Stimulated activated CD4-positive, alpha-beta T cell treated with anti-CD3 and anti-CD28 coated beads, TNF-alpha, amount 100 ng/mL, for 1 hour (primary cell): ENCODE data around the gene RPS29.
A peak's percentile ranks its signal among the peaks of the same experiment; 100 is the strongest.
"Not testable (repeated sequence)": the region's sequence is repeated elsewhere in the genome, so short reads cannot be mapped to it uniquely, and the experiment has no call there.

Experiments
- DNase-seq, 3 donors: peaks; one replicate each; pipeline ENCODE4 v3.0.0-alpha.2; 2020; ENCODE audit warnings: low read depth in 3 of 3, low spot score in 1 of 3

The RPS29 gene

DNA sequence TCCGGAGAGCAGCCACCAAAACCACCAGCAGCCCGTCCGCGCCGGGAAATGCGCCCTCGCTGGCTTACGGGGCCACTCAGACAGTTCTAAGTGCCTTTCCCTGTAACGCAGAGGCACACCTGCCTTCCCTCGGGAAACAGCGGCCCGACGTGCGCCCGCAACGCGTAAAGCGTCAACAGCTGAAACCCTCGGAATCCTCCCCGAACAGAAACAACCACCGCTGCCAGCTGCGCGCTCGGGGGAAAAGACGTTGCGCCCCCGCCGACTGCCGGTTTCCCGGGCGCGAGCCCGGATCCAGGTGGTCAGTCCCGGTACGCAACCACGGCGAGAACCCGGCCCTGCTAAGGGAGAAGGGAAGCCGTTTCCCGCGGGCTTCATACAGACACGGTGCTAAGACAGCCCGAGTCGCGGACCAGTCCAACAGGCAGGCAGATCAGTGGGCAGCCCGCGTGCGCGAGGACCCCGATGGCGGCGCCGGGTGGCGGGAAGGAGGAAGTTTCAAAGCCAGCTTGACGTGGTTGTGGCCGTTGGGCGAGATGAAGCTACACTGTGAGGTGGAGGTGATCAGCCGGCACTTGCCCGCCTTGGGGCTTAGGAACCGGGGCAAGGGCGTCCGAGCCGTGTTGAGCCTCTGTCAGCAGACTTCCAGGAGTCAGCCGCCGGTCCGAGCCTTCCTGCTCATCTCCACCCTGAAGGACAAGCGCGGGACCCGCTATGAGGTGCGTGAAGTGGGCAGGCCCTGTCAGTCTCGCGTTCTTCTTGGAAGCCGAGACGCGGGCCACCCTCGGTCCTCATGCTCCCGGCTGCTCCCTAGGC lies 12.5 kb upstream of the RPS29 start, which contains the start of gene LRR1:
Gene LRR1 (plus strand): TSS at position 456 of the 816 bp plus-strand sequence. CDS start 81 bp downstream, at position 537.
- DNase-seq, result peak; percentile 54 to 82 (median 57)

DNA sequence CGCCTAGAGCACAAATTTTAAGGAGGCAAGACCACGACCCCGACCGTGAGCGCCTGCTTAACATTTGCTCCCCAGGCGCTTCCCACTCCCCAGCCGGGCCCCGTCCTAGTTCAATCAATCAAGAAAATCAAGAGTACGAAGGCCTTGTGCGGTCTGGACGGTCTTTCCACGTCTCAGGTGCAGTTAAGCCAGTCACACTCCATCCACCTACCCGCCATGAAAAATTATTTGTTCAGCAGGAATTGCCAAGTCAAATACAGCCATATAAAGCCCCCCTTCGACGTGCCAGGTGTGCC lies 12.0 kb upstream of the RPS29 start:
- no peak for DNase-seq

DNA sequence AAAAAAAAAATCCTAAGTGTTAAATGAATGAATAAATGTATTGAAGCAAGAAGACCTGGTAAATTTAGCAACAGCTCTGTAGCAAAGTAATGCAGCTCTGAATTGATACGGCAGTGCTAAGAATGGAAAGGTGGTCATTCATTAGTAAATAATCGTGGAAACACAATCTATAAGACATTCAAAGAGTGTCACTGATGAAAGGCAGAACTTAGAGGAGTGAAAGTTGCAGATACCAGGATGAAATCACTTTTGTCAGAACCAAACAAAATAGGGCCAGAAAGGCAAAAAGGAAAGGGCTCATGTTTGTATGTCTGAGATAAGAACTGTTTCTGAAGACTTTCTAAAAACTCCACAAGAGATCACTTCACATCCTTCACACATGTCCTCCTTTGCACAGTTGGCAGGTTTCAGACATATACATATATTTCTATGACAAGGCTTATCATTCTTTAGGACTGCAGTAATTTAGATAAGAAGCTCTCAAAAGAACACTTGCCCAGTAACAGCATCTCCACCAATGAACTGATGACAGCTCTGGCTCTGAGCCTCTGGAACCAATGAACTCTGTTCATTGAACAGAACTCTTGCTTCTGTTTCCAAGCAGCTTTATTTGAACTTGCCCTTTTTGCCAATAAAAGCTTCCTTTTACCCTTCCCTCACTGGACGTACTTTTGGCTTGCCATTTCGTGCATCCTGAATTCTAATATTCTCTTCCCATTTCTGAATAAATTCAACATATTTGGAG lies 8.3 kb upstream of the RPS29 start:
- no peak for DNase-seq

DNA sequence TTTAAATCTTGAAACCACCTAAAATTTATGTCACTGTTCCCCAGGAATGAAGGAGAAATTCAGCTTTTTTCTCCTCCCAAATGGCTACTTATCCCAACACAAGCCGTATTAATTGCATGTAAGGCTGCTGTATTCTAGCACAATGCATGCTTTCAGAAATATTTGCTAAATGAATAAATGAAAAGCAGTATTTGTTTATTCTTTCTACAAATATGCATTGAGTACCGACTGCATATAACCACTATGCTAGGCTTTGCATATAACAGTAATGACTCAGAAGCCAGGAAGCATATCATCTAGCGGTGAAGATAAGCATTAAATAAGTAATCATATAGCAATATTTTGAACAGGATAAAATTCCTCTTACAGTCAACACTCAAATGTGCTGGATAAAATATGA lies 6.8 kb upstream of the RPS29 start:
- DNase-seq, result no peak

DNA sequence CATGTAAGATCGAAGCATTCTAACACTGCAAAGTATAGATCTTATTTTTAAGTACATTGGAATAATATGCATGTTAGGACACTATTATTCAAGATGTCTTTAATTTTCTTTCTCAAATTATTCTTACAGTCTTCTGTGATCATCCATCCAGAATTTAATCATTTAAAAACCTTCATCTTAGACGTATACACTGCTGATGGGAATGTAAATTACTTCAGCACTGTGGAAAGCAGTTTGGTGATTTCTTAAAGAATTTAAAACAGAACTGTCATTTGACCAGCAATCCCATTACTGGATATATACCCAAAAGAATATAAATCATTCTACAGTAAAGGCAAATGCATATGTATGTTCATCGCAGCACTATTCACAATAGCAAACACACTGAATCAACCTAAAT lies 3.2 kb upstream of the RPS29 start:
- no peak for DNase-seq

DNA sequence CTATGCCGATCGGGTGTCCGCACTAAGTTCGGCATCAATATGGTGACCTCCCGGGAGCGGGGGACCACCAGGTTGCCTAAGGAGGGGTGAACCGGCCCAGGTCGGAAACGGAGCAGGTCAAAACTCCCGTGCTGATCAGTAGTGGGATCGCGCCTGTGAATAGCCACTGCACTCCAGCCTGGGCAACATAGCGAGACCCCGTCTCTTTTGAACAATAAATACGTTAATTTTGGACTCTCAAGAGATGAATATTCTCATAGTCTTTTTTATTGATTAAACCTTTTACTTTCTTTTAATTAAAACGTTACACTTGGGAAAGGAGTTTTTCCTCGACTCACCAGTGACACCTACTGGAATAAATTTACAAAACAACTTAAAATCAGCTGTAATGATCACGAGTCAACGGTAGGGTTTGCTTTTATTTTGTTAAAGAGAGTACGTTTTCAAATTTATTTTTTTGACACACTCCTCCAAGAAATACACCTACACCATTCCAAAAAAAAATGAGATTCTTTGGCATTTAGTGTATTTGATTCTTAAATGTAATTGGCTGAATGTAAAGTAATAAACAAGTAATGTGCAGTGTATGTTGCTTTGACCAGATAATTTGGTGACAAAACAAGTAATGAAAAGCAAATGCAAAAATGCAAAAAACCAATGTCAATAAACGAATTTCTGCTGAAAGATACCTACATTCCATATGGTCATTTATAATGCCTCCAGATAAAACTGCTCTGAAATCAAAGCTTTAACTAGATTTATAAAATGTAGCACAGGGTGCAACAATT lies 687 bp upstream of the RPS29 start:
- peak in 2 of 3 donors; percentile 27 to 41 for DNase-seq

DNA sequence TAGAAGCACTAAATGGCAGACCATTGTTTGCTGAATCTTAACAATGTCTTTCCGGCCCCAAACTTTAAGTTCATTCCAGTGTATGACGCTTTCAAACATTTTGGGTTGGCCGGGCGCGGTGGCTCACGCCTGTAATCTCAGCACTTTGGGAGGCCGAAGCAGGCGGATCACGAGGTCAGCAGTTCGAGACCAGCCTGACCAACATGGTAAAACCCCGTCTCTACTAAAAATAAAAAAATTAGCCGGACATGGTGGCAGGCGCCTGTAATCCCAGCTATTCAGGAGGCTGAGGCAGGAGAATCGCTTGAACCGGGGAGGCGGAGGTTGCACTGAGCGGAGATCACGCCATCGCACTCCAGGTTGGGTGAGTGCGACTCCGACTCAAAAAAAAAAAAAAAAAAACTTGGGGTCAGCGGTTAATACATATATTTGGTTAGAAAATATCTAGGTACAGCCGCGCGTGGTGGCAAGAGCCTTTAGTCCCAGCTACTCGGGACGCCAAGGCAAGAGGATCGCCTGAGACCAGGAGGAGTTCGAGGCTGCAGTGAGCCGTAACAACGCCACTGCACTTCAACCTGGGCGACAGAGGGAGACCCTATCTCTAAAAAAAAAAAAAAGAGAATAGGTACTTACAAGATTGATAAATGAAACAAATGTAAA lies 1.1 kb downstream of the RPS29 start:
- DNase-seq, result not testable (repeated sequence)

DNA sequence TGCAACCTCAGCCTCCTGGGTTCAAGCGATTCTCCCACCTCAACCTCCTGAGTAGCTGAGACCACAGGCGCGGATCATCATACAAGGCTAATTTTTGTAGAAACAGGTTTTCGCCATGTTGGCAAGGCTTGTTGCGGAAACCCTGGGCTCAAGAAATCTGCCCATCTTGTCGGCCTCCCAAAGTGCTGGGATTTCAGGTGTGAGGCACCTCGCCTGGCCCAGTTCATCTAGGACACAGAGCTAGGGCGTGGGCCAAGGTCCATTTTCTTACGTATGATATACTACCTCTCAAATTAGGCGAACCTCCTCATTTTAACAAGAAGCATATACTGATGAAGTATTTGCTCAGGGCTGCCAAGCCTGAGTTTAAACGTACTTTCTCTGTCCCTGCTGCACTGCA lies 2.1 kb downstream of the RPS29 start:
- no peak for DNase-seq

DNA sequence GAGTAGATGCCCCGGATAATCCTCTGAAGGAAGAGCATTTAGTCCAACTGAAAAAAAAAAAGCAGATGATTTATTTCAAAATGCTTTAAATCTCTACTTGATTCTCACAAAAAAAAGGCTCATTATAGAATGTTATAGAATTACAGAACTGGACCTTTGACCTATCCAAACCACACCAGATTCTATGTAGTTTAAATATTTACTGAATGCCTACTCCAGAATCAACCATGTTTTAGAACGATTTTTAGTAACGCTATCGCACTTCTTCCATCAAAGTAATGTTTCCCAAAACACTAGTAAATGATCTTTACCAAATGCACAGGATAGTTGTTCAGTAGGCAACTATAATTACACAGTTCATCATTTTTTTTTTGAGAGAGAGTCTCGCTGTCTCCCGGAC lies 2.6 kb downstream of the RPS29 start:
- no peak for DNase-seq

DNA sequence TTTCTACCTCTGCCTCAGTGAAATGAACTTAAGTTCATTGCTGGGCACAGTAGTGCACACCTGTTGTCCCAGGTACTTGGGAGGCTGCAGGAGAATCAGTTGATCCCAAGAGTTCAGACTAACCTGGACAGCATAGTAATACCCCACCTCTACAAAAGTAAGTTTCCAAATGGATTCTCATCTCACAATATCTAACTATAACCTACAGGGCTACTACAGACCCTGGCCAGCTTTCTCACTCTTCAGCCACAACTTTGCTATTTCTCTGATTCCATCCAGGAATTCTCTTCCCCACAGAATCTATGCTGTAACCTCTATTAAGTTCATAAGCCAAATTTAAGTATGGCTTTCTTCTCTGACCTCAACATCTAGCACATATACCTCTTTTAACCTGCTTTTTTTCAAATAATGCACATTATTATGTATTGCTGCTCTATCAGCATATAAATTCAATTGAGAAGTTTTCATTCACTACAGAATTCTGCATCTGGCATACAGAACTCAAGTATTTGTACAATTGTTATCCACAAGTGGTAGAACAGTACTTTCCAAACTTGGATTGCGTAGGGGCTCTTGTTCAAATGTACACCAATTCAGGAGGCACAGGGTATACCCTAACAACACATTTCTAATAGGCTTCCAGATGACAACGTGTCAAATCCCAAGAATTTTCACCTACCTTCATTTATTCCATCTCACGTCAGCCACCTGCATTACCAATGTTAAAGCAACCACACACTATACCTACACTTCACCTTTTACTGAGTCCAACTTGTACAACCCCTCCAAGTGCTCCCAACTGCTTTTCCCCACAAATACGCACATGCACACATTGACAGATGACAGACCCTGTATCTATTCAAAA lies 3.8 kb downstream of the RPS29 start:
- DNase-seq, result no peak

DNA sequence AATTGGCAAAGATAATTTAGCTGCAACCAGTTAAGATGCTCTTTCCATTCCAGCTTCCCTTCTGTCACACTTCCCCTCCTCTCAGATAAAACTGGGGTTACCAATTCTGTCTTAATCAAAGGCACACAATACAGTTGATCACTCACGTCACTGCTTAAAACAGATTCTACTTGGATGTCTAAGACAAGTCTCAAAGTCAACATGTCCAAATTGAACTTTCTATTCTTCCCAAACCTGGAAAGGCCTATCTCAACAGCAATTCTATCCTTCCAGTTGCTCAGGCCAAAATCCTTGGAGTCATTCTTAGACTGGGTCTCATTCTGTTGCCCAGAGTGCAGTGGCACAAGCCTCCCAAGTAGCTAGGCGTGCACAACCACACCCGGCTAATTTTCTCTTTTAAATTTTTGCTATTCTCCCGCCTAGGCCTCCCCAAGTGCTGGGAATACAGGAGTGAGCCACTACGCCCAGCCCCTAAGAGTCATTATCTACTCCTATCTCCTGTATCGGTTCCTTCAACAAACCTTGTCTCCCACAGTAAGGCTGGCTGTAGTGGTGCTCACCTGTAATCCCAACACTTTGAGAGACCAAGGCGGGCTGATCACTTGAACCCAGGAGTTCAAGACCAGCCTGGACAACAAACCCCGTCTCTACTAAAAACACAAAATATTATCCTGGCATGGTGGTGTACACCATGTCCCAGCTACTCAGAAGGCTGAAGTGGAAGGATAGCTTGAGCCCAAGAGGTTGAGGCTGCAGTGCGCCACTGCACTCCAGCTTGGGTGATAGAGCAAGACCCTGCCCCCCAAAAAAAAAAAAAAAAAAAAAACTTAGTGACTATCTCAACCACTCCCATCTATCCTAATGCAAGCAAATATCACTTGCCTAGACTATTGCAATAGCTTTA lies 4.7 kb downstream of the RPS29 start:
- no peak for DNase-seq

DNA sequence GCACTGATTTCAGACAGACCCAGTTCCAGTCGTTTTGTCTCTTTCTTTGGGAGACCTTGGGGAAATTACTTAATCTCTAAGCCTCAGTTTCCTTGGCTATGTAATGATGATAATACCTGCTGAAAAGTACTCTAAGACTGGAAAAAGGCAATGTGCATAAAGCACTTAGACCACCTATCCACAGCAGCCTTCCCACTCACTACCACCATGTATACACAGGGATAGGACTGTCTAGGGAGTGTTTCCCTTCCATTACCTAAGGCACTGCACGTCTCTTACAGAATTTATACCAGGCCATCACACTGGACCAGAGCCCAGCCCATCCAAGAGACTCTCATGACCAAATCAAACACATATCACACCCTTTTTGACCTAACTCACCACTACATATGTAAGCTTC lies 6.3 kb downstream of the RPS29 start:
- no peak for DNase-seq

DNA sequence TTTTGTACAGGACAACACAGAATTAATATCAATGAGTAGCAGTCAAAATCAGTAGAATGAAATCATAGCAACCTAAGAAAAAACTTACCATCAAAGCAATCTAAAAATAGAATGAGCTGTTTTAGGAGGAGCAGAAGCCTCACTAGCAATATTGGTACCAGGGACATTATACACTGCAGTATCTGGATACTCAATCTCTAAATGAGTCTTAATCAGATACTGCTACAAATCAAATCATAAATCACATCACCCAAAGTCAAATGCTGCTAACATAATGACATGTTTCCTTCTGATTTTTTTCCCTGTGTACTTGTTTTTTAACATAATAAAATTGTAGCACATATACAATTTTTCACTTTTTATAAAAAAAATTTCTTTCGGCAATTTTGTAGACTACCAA lies 8.0 kb downstream of the RPS29 start:
- no peak for DNase-seq

DNA sequence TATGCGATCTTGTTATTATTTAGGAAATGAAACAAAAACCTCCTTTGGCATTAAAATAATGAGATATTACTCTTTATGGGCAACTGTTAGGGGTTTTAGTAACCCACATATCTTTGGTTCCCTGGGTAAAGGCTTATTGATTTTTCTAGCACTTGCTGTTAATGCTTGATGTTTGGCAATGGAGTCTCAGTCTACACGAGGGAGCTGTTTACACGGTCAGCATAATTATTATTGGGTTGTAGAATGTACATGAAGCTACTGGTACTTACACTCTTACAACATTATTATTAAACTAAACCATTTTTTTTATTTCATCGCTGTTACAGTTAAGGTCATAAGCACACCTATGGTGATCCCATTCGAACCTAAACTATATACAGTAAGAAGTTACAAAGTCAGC lies 12.1 kb downstream of the RPS29 start:
- no peak for DNase-seq

DNA sequence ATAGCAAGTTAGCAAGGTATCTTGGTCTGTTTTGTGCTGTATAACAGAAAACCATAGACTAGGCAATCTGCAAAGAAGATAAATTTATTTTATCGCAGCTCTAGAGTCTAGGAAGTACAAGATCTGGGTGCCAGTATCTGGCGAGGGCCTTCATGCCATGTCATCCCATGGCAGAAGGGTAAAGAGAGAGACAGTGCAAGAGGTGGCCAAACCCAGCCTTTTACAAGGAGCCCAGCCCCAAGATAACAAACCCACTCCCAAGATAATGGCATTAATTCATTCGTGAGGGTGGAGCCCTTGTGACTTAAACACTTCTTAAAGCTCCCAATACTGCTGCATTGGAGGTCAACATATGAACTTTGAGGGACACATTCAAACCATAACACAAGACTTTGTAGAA lies 16.9 kb downstream of the RPS29 start:
- no peak for DNase-seq

DNA sequence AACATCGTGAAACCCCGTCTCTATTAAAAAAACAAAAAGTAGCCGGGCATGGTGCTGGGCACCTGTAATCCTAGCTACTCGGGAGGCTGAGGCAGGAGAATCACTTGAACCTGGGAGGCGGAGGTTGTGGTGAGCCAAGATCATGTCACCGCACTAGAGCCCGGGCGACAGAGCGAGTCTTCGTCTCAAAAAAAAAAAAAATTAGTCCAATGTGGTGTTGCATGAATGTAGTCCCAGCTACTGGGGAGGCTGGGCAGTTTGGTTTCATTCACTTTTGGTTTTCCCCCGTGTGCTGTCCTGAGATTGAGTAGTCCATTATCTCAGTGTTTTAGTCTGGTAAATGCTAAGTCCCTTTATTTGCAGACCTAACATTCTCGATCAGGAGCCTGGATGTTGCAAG lies 19.5 kb downstream of the RPS29 start:
- DNase-seq, result no peak

DNA sequence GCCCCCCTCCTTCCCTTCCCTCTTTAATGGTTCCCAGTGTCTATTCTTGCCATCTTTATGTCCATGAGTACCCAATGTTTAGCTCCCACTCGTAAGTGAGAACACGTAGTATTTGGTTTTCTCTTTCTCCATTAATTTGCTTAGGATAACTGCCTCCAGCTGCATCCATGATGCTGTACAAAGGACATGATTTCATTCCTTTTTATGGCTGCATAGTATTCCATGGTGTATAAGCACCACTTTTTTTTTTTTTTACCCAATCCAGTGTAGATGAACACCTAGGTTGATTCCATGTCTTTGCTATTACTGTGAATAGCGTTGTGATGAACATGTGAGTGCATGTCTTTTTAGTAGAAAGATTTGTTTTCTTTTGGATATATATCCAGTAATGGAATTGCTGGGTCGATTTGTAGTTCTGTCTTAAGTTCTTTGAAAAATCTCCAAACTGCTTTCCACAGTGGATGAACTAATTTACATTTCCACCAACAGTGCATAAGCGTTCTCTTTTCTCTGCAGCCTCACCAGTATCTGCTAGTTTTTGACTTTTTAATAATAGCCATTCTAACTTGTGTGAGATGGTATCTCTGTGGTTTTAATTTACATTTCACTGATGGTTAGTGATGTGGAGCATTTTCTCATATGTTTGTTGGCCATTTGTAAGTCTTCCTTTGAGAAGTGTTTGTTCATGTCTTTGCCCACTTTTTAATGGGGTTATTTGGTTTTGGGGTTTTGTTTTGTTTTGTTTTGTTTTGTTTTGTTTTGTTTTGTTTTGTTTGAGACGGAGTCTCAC lies 26.0 kb downstream of the RPS29 start:
- no peak for DNase-seq

DNA sequence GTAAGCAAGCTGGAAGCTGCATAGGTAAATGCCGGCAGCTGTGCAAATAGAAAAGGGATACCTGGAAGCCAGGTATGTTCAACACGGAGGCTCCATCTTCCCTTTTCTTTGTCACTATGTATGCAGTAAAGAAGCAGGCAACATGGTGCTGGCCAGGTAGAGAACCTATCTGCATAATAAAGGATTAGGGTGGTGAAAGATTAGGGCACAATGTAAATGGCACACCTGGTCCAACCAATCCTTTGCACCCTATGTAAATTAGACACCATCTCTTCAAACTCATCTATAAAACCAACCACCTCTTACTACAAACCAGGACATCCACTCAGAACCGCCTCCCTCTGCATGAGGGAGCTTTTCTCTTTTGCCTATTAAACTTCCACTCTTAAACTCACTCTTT lies 32.3 kb downstream of the RPS29 start:
- DNase-seq, result no peak

DNA sequence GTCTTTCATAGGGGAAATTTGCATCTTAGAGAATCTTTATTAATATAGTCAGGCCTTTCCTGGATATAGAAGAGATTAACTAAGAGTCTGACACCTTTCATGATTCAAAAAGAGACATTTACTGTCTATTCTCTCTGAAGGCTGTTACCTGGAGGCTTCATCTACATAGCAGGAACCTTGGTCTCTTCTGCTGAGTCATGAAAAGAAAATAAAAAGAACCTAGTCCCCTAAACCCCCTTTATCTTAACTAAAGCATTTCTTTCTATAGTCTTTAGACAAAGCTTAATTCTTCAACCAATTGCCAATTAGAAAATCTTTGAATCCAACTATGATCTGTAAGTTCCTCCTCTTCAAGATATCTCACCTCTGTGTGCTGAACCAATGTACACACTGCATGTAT lies 33.1 kb downstream of the RPS29 start:
- DNase-seq, result no peak
